ENCODE measurements around the gene ALOX5AP.

Gene ALOX5AP

DNA sequence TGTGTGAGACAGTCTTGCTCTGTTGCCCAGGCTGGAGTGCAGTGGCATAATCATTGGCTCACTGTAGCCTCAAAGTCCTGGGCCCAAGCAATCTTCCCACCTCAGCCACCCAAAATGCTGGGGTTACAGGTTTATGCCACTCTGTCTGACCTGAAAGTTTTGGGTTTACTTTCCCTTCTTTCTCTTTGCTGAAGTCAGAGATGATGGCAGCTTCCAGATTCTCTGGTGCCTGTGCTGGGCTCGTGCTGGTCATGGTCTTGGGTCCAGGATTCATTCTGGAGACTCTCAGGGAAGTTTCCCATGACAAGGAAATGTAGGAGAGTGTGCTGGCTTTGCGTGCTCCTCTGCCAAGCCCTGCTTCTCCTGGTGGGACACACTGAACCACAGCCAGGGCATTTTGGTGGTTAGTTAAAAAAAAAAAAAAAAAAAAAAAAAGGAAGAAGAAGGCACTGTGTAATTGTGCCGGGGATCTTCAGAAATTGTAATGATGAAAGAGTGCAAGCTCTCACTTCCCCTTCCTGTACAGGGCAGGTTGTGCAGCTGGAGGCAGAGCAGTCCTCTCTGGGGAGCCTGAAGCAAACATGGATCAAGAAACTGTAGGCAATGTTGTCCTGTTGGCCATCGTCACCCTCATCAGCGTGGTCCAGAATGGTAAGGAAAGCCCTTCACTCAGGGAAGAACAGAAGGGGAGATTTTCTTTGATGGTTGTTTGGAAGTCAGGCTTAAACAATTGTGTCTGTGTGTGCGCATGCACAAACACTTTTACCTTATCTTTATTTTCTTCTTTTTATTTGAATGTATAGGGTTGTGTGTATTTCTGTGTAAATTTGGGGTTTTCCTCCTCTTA, at the start of gene ALOX5AP:
Gene ALOX5AP (plus strand): TSS at position 519 of the 847 bp plus-strand sequence. CDS start 63 bp downstream, at position 582.
- DNase-seq (ENCODE audit: low read depth) = no peak

DNA sequence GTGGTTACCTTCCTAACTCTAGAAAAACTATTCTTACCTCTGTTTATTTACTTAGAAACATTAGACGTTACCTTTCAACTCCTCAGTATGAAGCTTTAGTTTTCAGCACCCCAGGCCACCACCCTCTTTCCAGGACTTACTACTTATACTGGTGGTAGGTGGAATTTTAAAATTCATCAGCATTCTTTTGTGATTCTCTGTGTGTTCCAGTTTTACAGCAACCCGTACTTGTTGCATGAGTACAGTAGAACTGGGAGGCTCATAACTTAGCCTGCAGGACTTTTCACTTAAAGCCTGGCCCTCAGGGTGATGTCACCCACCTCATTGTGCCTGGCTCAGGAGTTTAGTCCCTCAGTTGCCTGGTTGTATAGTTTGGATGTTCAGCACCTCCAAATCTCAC, 49.4 kb upstream of the ALOX5AP start:
- DNase-seq (ENCODE audit: low read depth) = no peak

DNA sequence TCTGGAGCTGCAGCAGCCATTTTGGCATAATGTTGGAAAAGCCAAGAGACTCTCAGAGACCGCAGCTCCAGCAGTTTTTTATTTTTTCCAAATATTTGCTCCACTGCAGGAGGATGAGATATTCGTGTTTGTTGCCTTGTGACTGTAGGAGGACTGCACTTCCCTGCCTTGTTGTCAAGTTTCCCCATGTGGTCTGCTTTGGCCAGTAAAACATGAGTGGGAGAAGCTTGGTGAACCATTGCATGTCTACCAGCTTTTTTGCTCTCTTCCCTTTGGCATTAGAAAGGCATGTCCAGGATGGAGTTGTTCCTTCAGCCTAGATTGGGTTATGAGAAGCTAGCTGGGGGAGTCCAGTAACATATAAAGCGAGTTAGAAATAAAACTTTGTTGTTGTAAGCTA, 47.7 kb upstream of the ALOX5AP start:
- DNase-seq (ENCODE audit: low read depth) = no peak

DNA sequence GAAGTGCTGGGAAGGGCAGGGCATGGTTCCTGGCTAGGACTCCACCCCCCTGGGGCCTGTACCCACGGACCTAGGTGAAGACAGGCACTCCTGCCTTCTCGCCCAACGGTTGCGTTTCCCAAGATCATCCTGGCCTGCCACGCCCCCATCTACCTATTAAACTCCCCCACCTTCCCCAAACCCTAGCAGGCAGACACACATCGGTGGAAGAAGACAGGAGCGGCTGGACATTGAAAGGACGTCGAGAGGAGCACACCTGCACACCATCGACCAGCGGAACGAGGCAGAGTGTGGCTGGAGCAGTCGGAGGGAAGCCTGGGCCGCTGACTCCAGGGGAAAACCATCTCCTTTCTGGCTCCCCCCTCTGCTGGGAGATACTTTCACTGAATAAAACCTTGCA, 45.6 kb upstream of the ALOX5AP start:
- no peak for DNase-seq (ENCODE audit: low read depth)

DNA sequence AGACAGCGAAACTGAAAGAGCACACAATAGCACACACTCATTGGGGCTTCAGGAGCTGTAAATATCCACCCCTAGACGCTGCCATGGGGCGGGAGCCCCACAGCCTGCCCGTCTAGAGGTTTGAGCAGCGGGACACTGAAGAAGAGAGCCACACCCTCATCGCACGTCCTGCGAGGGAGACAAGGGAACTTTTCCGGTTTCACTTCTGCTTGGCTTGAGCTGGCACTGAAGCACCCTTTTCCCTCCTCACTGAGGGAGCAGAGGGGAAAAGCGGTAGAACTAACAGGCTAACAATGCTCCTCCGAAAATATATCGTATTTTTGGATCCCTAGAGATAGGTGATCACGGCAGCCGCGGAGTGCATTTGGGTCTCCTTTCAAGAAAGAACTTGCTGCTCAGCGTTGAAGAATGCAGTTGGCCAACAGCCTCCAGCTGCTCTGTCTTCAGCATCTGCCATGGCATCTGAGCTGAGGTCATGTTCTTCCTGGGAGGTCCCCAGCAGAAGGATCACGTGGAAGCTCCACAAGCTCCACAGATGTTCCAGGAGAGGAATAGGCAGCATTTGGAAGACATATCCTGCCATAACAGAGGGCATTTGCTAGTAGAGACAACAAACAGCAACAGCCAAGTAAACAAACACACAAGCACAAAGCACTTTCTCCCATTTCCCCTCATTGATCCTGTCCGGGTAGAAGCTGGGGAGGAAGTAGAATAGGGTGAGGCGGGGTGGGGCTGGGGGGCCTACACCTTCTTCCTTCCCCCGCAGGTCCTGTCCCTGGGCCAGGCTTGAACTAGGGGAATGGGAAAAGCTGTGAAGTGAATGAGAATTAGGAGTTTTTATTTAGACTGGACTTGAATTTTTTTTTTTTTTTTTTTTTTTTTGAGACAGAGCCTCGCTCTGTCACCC, 44.8 kb upstream of the ALOX5AP start:
- DNase-seq (ENCODE audit: low read depth) = no peak

DNA sequence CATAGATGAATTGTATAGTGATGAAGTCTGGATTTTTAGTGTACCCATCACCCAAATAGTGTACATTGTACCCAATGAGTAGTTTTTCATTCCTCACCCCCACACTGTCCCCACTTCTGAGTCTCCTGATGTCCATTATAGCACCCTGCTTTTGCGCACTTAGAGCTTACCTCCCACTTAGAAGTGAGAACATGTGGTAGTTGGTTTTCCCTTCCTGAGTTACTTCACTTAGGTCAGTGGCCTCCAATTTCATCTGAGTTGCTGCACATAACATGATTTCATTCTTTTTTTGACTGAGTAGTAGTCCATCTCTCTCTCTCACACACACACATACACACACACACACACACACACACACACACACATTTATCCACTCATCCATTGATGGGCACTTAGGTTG, 43.2 kb upstream of the ALOX5AP start:
- DNase-seq (ENCODE audit: low read depth) = no peak

DNA sequence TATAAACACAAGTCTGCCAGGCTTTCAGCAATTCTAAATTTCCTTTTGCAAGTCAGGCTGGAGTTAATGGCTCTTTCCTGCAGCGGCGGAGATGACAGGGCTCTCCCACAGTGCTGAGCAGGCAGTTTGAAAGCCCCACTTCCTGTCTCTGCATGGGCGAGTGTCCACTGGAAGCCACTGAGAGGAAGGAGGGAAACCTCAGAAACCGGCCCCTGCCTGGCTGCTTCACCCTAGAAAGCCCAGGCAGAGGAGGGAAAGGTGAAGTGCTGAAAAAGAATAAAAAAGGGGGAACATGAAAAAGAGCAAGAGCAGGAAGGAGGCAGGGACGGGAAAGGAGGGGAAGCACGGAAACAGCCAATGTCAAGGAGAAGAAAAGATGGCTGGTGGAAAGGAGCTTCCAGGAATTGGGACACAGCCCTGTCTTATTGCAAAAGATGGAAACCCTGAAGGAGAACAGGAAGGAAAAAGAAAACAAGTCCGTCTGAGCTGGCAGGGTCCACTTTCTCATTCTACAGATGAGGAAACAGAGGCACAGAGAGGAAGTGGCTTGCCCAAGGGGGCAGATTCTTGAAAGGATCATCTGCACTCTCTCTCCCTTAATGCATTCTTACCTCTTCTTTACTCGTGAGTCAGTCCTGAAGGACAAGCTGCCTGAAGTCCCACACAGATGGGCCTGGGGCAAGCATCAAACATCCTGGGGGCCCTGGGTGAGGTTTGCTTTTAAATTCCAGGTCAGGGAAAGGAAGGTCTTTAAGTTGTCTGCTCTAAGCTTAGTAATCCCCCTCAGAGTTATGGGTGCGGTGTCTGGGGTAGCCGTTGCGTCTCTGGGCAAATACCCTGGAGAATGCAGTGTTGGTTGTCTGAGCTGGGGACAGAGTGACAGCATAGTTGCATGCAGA, 38.8 kb upstream of the ALOX5AP start:
- DNase-seq (ENCODE audit: low read depth) = no peak

DNA sequence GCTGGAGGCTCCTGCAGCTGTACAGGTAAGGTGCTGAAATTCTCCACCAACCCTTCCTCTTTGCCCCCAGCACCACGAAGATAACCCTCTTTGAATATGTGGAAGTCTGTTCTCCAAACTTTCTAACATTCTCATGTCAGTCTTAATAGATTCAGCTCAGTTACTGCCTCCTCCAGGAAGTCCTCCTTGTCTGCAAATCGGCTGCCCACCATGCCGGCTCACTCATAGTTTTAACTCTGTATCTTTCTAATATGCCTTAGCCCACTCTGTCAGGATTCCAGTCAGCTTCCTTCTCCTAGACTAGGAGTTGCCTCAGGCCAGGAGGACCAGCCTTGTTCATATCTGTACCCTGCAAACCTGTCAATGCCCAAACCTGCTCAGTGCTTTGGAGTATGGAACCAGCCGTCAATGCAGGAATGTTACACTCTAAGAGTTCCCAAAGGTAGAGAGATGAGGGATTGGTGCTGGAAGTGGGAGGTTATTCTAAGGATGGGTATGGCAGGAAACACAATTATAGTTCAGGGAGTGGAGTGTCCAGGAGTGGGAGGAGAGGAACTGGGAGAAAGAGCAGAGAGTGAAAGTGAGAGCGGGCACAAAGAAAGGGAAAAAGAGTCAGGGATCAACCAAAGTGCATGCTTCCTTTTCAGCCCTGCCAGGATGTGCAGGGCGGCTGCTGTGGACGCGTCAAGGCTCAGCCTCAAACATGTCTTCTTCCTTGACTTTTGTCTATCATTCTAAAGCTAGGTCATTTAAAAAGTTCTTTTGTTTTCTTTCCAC, 38.0 kb upstream of the ALOX5AP start:
- DNase-seq (ENCODE audit: low read depth) = no peak

DNA sequence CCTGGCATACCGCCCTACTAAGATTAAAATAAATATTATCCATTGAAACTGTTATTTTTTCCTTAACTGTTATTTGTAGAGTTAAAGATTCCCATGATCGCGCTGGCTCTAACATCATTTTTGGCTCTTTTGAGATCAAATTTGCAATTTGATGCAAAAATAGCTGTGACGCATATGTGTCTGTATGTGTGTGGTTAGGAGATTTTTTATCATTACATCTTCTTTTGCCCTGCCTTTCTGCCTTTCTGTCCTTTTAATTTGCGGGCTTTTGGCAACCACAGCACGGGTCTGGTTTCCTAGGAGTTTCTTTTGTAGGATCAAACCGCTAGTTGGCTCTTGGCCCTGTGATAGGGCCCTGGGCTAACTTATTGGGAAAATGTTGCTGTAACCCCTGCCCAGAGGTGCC, 37.3 kb upstream of the ALOX5AP start:
- no peak for DNase-seq (ENCODE audit: low read depth)

DNA sequence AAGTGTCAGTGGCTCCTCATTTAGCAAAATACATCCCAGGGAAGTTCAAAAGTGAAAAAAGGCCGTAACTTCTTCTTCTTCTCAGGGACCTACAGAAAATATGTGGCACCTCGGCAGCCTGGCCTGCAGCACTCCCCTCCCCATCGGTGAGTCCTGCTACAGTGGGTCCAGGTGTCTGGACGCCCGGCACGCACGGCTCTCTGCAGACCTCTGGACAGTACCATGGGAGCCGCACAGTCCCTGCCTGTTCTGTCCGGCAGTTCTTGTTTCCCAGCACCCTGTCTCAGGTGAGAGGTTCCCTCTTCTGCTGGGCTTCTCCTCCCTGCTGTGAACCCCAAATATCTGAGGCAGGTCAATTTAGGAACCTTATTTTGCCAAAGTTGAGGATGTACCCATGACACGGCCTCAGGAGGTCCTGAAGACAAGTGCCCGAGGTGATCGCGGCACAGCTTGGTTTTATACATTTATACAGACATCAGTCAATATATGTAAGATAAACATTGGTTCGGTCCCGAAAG, 36.8 kb upstream of the ALOX5AP start:
- DNase-seq (ENCODE audit: low read depth) = no peak

DNA sequence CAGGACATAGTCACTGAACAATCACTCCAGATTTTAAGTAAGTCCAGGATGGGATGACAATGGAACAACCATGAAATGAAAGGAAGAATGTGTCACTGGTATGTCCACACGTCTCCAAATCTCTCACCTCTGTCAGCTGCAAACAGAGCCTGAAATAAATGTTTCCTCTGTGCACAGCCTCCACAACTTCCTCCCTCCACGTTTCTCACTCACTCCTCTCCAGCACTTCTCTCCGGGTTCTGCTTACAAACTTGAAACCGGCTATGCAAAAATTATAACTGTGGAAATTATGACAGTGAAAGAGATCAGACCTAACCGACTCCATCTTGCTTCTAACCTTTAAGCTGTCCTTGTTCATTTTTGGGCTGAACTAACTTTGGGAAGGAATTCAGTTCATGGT, 35.0 kb upstream of the ALOX5AP start:
- no peak for DNase-seq (ENCODE audit: low read depth)

DNA sequence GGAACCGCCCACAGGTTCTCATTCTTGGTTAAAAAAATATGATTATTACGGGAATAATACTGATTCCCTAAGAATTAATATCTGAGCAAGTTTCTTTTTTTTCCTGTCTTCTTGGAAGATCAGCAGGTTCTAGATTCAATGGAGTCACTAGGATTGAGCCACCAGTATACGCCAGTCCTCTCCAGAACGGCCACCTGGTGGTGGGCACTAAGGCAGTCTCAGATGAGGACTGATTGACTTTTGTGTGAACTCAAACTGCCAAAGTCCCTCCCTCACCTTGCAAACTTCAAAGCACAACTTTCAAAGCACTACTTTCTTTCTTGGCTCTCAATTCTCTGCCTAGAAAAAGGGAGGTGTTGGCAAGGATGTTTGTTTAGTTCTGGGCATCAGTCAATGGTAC, 33.3 kb upstream of the ALOX5AP start:
- DNase-seq (ENCODE audit: low read depth) = no peak

DNA sequence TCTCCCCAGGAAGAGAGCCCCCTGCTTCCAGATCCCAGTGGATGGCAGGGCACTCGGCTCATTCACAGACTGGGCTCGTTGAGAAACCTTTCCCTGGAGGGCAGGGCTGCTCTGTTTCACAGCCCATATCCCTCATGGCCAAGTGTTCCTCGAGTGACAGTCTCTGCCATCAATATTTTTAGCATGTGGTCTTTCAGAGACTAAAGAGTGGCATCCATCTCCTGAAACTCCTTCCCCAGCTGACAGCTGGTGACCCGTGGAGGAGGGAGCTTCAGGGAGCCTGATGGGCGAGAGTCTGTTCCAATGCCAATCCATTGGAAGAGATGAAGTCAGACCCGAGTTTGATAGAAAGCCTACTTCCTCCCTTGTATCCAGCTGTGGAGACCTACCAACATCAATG, 30.7 kb upstream of the ALOX5AP start:
- DNase-seq (ENCODE audit: low read depth) = no peak

DNA sequence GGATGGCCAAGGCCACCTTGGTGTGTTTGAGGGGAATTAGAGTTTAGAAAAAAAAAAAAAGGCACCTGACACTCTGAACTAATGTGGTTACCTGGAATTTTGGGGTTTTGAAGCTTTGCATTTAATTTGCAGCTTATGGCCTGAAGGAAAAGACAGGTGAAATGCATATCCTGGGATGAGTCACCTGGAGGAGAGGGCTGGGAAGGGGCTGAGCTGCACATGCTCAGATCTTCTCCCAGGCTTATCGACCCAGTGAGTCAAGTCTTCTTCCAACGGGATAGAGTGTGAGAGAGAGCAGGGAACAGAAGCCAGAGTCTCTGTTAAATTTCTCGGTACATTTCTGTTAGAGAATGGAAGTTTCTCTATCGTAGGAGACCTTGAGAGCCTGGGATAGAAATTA, 29.7 kb upstream of the ALOX5AP start:
- no peak for DNase-seq (ENCODE audit: low read depth)

DNA sequence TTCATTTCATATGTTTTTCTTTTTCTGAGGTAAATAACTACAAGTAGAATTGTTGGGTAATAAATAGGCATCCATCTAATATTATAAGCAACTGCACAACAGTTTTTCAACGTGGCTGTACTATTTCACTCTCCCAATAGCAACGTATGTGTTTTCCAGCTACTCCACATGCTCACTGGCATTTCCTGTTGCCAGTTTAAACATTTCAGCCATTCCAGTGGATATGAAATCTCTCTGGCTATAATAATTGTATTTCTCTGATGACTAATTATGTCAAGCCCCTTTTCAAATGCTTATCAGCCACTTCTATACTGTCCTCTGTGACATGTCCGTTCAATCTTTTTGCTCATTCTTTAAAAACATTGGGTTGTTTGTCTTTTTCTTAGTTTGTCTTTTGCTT, 26.8 kb upstream of the ALOX5AP start:
- DNase-seq (ENCODE audit: low read depth) = no peak

DNA sequence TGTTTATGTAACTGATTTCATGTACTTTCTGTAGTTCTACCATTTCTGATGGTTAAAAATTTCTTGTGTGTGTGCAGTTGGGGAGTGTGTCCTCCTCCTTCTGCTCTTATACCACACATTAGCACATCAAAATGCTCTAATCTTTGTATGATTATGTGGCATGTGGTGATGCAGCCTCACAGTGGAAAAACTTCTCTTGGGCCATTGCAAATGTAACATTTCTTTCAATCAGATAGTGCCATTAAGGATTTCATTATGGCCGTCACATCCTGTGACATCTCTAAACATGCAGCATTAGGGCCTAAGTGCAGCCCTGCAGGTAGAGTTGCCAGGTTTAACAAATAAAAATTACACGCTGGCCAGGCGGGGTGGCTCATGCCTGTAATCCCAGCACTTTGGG, 24.9 kb upstream of the ALOX5AP start:
- no peak for DNase-seq (ENCODE audit: low read depth)

DNA sequence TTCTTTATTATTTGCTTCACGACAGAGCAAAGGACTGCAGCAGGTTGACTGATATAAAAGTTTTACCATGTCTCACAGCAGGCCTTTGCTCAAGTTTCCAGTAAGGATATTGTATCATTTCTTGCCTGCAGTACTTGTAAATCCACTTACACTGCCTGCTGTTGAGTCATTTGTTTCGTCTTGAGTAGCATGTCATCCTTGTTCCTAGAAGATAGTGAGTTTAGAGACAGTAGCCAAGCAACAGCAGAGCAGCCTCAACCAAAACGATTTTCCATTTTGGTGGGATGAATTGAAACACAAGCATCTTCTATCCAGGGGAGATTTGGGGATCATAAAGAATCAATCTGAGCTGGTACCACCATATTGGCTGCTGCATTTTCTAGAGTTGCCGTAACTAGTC, 24.0 kb upstream of the ALOX5AP start:
- DNase-seq (ENCODE audit: low read depth) = no peak

DNA sequence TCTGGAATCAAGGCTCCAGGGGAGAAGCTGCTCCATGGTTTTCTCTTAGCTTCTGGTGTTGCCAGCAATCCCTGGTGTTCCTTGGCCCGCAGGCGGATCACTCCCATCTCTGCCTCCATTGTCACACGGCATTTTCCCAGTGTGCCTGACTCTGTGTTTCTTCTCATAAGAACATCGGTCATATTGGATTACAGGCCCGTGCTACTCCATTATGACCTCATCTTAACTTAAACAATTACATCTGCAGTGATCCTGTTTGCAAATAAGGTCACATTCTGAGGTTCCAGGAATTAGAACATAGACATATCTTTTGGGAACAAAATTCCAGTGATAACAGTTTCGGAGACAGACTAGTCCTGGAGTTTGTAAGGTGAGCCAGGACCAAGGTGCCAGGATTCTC, 23.5 kb upstream of the ALOX5AP start:
- DNase-seq (ENCODE audit: low read depth) = no peak

DNA sequence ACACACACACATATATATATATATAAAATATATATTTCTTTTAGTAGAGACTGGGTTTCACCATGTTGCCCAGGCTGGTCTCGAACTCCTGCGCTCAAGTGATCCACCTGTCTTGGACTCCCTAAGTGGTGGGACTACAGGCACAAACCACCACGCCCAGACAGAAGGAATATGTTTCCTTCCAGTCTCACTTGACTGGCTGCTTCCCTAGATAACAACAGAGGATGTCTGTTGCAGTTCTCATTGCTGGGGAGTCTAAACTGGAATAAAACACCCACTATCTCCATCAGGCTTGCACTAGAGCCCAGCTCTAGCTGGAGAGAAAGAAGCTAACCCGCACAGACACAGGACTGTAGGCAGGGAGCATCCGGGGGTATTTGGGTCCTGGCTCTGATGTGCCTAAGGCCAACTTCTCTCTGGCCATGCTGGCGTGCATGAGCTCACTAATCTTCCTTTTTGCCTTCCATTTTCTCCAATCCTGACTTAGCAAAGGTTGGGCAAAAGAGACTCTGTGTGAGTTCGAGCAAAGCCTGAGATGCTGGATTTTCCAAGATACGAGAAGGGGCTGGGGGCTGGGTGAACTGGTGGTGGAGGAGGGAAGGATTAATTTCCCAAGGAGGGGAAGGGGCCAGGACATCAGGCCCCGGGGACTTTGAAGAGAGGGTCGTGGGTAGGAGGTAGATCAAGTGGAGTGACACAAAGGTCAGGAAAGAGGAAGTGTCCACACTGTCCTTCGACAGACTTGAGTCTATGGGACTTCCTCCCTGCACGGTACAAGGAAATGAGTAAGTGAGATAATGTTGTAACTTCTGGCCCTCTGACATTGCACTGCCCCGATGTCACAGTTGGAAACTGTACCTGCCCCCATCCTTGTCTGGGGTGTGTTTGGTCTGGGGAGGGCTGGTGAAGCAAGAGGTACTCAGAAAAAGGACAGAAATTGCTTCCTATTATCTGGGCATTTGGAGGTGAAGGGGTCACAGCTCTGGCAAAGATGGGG, 22.5 kb upstream of the ALOX5AP start:
- DNase-seq (ENCODE audit: low read depth) = no peak
